Parathyroid adenoma (tissue), 2 donors: Measurements from ENCODE around the gene GABRG3.

Experiments
- H2AFZ ChIP-seq: fragments of 300-600 bp; sonication (generic); one replicate; pipeline ENCODE4 v1.7.0; 2017; ENCODE audit warnings: antibody characterized with exemption, mild to moderate bottlenecking
- H3K27ac ChIP-seq: fragments of 300-600 bp; sonication (generic); one replicate; pipeline ENCODE4 v1.7.0; 2017
- H3K27me3 ChIP-seq: fragments of 300-600 bp; sonication (generic); one replicate; pipeline ENCODE4 v1.7.0; 2017; ENCODE audit warnings: low read length; ENCODE audit not compliant: control insufficient read depth, insufficient read depth
- H3K36me3 ChIP-seq: fragments of 300-600 bp; sonication (generic); one replicate; pipeline ENCODE4 v1.7.0; 2017; ENCODE audit warnings: low read length; ENCODE audit not compliant: control insufficient read depth, insufficient read depth
- H3K4me1 ChIP-seq: fragments of 300-600 bp; sonication (generic); one replicate; pipeline ENCODE4 v1.7.0; 2017; ENCODE audit warnings: control low read depth
- H3K4me2 ChIP-seq: fragments of 300-600 bp; sonication (generic); one replicate; pipeline ENCODE4 v1.7.0; 2017; ENCODE audit warnings: low read length
- H3K4me3 ChIP-seq: fragments of 300-600 bp; sonication (generic); one replicate; pipeline ENCODE4 v1.7.0; 2017; ENCODE audit warnings: low read depth, low read length
- H3K79me2 ChIP-seq: fragments of 300-600 bp; sonication (generic); one replicate; pipeline ENCODE4 v1.7.0; 2017; ENCODE audit warnings: control low read depth
- H3K9ac ChIP-seq: fragments of 300-600 bp; sonication (generic); one replicate; pipeline ENCODE4 v1.7.0; 2017; ENCODE audit warnings: mild to moderate bottlenecking
- H3K9me3 ChIP-seq: fragments of 300-600 bp; sonication (generic); one replicate; pipeline ENCODE4 v1.7.0; 2017; ENCODE audit warnings: low read length; ENCODE audit not compliant: control insufficient read depth
- CTCF ChIP-seq: fragments of 300-600 bp; sonication (generic); IDR thresholded peaks from one replicate; pipeline ENCODE4 v1.7.0; 2017; ENCODE audit warnings: antibody characterized with exemption, mild to moderate bottlenecking
- donor health status: primary hyperparathyroidism.

GABRG3 gene

GRCh38 chr15:27498700-27499099, 527.7 kb downstream of the GABRG3 start:
- H3K36me3 ChIP-seq, result no peaks in the 10 kb centered on the region
- no peak overlapping the region for H2AFZ ChIP-seq
- no peaks in the 10 kb centered on the region for H3K9me3 ChIP-seq
- no peak overlapping the region for H3K4me2 ChIP-seq
- H3K4me1 ChIP-seq, result no peaks in the 10 kb centered on the region
- no peak overlapping the region for H3K9ac ChIP-seq
- H3K27ac ChIP-seq, result no peak overlapping the region
- H3K27me3 ChIP-seq, result no peaks in the 10 kb centered on the region
- no peak overlapping the region for H3K4me3 ChIP-seq
- H3K79me2 ChIP-seq, result no peaks in the 10 kb centered on the region
- TF ChIP-seq CTCF, result no peak

- Histone ChIP-seq H3K36me3 (no peaks in the 10 kb centered on the region), H3K4me1 (no peaks in the 10 kb centered on the region), H3K4me3 (no peak overlapping the region), H3K79me2 (no peaks in the 10 kb centered on the region), H3K4me2 (no peak overlapping the region), H3K27ac (no peak overlapping the region), H2AFZ (no peak overlapping the region), H3K9me3 (no peaks in the 10 kb centered on the region), H3K9ac (no peak overlapping the region), H3K27me3 (no peaks in the 10 kb centered on the region)
- no peak for TF ChIP-seq CTCF
Measured at GRCh38 chr15:27499191-27499590, 528.2 kb downstream of the GABRG3 start.

GRCh38 chr15:27499719-27500118, 528.7 kb downstream of the GABRG3 start:
- Histone ChIP-seq H3K27me3 (no peaks in the 10 kb centered on the region), H3K9me3 (no peaks in the 10 kb centered on the region), H3K79me2 (no peaks in the 10 kb centered on the region), H3K4me2 (no peak overlapping the region), H3K4me1 (no peaks in the 10 kb centered on the region), H3K36me3 (no peaks in the 10 kb centered on the region), H2AFZ (no peak overlapping the region), H3K27ac (no peak overlapping the region), H3K4me3 (no peak overlapping the region), H3K9ac (no peak overlapping the region)
- no peak for TF ChIP-seq CTCF

- no peak for TF ChIP-seq CTCF
Measured at GRCh38 chr15:27500206-27500605, 529.2 kb downstream of the GABRG3 start.

GRCh38 chr15:27506752-27507151, 535.8 kb downstream of the GABRG3 start:
- Histone ChIP-seq H3K9me3 (no peaks in the 10 kb centered on the region), H3K27me3 (no peaks in the 10 kb centered on the region), H3K36me3 (no peaks in the 10 kb centered on the region), H3K4me1 (no peaks in the 10 kb centered on the region), H3K27ac (no peak overlapping the region), H3K9ac (no peak overlapping the region), H3K79me2 (no peaks in the 10 kb centered on the region), H3K4me3 (no peak overlapping the region), H3K4me2 (no peak overlapping the region), H2AFZ (no peak overlapping the region)
- no peak for TF ChIP-seq CTCF

More at GRCh38 chr15:27500206-27500605, 529.2 kb downstream of the GABRG3 start:
- no peak overlapping the region for H3K27ac ChIP-seq
- no peaks in the 10 kb centered on the region for H3K36me3 ChIP-seq
- H3K27me3 ChIP-seq, result no peaks in the 10 kb centered on the region
- no peaks in the 10 kb centered on the region for H3K79me2 ChIP-seq
- H3K9ac ChIP-seq, result no peak overlapping the region
- no peak overlapping the region for H2AFZ ChIP-seq
- no peak overlapping the region for H3K4me3 ChIP-seq
- no peaks in the 10 kb centered on the region for H3K9me3 ChIP-seq
- H3K4me2 ChIP-seq, result no peak overlapping the region
- H3K4me1 ChIP-seq, result no peaks in the 10 kb centered on the region
